GM10847 (cell line): ENCODE data around the gene ADARB1.

Source experiments
- POLR2A ChIP-seq: IDR thresholded peaks from 2 replicates; pipeline ENCODE4 v1.6.1; 2011; ENCODE audit not compliant: insufficient read length; ENCODE audit errors: extremely low read depth

ADARB1 gene

GRCh38 chr21:45048968-45049367 is 25.4 kb upstream of the ADARB1 start:
- no peak for TF ChIP-seq POLR2A

GRCh38 chr21:45049714-45050344 is 24.6 kb upstream of the ADARB1 start:
- TF ChIP-seq POLR2A, result no peak

- TF ChIP-seq POLR2A, result no peak
Observed at GRCh38 chr21:45050345-45050796, 24.0 kb upstream of the ADARB1 start.

GRCh38 chr21:45050797-45051489 is 23.4 kb upstream of the ADARB1 start:
- no peak for TF ChIP-seq POLR2A

GRCh38 chr21:45051580-45052434 is 22.6 kb upstream of the ADARB1 start:
- TF ChIP-seq POLR2A, result no peak

GRCh38 chr21:45052960-45053359 is 21.4 kb upstream of the ADARB1 start:
- TF ChIP-seq POLR2A, result no peak

GRCh38 chr21:45053561-45054226 is 20.7 kb upstream of the ADARB1 start:
- TF ChIP-seq POLR2A, result no peak

- TF ChIP-seq POLR2A, result no peak
Observed at GRCh38 chr21:45054227-45054926, 20.0 kb upstream of the ADARB1 start.

GRCh38 chr21:45054927-45055612 is 19.3 kb upstream of the ADARB1 start:
- TF ChIP-seq POLR2A, result no peak

GRCh38 chr21:45055861-45056260 is 18.5 kb upstream of the ADARB1 start:
- TF ChIP-seq POLR2A, result no peak

- TF ChIP-seq POLR2A, result no peak
Observed at GRCh38 chr21:45056296-45056904, 18.0 kb upstream of the ADARB1 start.

- TF ChIP-seq POLR2A, result no peak
Observed at GRCh38 chr21:45056917-45057560, 17.3 kb upstream of the ADARB1 start.

- no peak for TF ChIP-seq POLR2A
Observed at GRCh38 chr21:45057886-45058285, 16.5 kb upstream of the ADARB1 start.
